MG63 (cell line): Measurements from ENCODE around the gene CXCL14. TPM values are rescaled to one million over a fixed set of nuclear protein-coding genes. Genes with fewer than 3 reads are reported as not detected.

Experiments used
- total RNA-seq: library from RNA; depleted of rRNA; stranded (reverse); fragments of >200 nt; shearing (Covaris generic); gene quantifications from 2 replicates; pipeline ENCODE4 v1.2.3, GENCODE V29; 2014; ENCODE audit warnings: low replicate concordance; rRNA removed

CXCL14 gene
- total RNA-seq, 1 experiment from 2014 or later = 0.76 TPM

Other genes starting within 250 kb of the CXCL14 start
- gene MACROH2A1, start 179.8 kb downstream of the CXCL14 start, total RNA-seq = 322 and 404 TPM in 2 replicates
- gene DCANP1, start 131.6 kb downstream of the CXCL14 start, total RNA-seq = not detected in 2 replicates
- gene TIFAB, start 126.6 kb downstream of the CXCL14 start, total RNA-seq = not detected in 2 replicates
- not detected in 2 replicates for gene NEUROG1, start 43.0 kb downstream of the CXCL14 start, total RNA-seq